Activated CD4-positive, alpha-beta T cell treated with anti-CD3 and anti-CD28 coated beads, Interleukin-2, Interleukin-6, amounts not matched to agents 100 ng/mL and 50 ng/mL, durations not matched to agents 16 hours and 8 hours (primary cell): ENCODE data around the gene SLC16A7.

Experiments
- DNase-seq: peaks from one replicate; pipeline ENCODE4 v3.0.0-alpha.2; 2020

The SLC16A7 gene

DNA sequence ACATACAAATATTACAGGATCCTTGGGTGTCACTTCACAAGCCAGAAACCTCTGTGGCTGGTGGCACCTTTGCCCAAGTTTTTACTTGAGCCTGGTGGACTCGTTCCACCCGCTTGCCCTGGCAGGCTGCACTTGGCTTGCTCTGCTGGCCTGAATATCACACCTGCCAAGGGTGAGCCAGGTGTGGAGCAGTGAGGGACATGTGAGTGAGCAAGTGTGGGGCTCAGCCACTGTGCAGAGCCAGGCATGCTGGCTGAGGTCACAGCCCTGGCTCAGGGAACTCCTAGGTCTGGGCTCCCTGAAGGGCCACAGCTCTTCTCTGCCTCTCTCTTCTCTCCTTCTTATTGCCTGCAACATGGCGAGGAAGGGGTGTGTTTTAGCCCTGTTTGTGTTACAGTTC, 82.0 kb downstream of the SLC16A7 start:
- DNase-seq = no peak

DNA sequence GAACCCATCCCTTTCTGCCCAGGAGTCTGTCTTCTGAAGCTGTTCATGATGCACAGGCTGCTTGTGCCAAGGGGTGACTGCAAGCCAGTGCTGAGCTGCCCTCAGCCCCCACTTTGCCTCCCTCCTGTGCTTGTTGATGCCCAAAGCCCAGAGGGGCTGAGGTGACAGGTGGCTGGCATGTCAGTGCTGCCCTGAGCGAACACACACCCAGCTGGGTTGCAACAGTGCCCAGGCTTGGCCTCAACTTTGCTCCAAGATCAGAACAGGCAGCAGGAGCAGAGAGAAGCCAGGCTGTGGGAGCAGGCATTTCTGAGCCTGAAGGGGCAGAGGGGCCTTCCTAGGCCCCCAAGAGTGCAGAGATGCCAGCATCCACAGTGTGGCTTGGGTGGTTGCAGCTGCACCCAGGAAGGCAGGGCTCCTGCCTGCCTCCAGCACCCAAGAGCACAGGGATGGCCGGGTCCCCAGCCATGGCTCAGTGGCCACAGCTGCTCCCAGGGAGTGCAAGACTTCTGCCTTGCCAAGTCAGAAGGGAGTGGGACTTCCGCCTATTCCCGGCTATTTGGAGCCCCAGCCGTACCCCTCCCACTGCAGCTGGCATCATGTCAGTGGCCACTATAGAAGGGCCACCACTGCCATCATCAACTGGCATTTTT, 83.1 kb downstream of the SLC16A7 start:
- DNase-seq = no peak

DNA sequence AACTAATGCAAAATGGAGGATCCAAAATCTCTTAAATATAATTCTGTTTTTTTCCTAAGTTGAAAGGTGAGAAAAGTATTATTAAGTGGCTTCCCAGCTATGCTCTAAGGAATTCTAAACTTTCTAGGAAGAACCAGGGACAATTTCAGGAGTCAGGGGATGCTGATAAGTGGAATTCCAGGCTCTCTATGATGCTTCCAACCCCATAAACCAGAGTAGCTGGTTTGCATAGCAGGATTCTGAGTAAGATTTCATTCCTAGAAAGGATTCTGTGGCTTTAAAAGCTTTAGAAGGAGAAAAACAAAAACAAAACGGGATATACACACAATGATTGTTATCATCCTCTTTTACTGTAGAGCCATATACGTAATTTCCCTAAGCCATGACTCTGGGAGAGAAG, 93.9 kb downstream of the SLC16A7 start:
- no peak for DNase-seq

DNA sequence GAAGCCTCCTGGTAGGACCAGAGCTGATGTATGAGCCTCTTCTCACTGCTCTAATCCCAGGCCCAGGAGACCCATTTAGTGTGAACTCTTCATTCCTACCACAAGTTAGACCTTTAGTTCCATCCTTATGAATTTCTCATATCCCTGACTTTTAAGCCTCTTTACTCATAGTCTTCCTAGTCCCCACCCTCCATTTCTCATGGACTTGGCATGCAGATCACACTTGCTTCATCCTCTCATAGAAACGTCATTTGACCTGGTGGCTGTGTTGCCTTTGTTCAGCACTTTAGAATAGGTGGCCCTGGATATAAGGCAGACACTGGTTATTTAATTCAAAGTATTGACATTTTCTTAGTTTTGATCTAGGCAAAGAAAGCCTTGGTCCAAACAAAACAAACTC, 99.5 kb downstream of the SLC16A7 start:
- DNase-seq = no peak

DNA sequence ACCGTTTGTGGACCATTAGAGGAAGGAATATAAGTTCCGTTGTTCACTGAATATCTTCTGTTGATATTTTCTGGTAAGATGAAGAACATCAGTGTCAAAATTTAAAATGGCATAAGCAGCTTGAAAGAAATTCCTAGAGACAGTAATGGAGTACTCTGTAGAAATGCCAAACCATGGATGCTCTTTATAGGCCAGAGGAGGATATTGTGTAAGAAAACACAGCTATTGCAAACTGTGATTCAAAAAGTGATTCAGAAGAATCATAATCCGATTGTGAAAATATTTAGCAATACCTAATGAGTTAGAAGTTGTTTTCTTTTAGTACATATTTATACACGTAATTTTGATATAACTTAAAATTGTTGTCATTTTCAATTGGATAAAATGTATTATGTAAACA, 102.8 kb downstream of the SLC16A7 start:
- no peak for DNase-seq

DNA sequence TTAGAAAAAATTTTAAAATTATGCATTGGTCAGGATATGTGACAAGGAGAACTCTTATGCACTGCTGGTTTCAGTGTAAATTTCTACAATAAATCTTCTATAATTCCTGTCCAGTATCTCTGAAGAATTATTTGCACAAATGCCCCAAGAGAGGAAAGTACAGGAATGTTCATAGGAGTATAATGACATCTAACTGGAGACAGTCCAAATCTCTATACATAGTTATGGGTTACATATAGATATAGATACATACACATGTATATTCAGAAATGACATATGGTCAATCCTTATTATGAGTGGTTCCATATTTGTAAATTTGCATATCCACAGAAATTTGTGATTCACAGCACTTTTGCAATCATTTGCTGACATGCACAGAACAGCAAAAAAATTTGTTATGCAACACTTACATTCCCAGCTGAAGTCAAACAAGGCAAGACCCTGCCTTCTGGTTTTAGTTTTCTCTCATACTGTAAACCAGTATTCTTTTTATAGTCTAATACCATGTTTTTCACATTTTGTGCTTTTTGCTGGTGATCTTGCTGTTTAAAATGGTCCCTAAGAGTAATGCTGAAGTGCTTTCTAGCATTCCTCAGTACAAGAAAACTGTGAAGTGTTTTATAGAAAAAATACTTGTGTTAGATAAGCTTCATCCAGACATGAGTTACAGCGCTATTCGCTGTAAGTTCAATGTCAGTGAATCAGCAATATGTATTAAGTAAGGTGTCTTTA, 103.8 kb downstream of the SLC16A7 start:
- DNase-seq = no peak

DNA sequence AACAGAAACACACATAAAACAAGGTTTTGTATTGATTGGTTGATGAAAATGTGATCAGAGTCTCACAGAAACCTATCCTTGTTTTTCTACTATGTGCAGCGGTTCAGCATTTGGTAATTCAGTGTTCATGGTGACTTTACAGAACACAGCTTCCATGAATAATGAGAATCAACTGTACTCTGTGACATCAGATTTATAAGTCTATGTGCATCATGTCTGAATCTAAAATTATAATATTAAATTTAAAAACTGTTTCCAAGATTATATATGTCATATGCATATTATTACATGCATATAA, 104.3 kb downstream of the SLC16A7 start:
- DNase-seq = no peak

DNA sequence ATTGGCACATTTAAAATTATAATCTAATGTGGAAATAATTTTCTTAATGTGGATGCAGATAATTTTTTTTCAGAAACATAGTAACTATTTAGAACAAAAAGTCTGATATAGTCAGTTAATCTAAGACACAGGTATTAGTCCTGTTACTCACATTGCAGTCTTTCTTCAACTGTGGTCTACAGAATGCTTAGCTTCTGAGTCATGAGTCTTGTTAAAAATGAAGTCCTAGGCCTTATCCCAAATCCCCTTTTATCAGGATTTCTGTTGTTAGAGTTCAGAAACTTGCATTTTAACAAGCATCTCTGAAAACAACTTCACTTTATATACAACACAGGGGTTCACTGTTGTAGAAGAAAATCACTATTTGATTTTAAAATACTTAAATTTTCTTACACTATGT, 112.2 kb downstream of the SLC16A7 start:
- DNase-seq = no peak

DNA sequence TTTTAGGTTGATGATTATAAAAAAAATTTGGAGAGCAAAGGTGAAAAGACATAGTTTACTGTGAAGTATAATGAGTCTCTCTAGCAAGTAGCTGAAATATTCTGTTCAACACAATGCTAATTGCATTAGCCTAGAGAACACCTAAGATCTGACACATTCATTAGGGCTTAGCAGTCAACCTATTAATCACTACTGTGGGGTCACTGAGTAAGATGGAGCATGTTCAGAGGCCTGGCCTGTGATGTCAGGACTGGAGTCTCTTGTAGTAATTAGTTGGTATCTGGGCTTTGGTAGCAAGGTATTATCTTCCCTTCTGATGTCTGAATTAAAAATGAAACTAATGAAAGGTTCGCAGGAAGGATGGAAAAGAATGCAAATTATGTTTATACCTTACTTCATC, 112.7 kb downstream of the SLC16A7 start:
- DNase-seq = no peak

DNA sequence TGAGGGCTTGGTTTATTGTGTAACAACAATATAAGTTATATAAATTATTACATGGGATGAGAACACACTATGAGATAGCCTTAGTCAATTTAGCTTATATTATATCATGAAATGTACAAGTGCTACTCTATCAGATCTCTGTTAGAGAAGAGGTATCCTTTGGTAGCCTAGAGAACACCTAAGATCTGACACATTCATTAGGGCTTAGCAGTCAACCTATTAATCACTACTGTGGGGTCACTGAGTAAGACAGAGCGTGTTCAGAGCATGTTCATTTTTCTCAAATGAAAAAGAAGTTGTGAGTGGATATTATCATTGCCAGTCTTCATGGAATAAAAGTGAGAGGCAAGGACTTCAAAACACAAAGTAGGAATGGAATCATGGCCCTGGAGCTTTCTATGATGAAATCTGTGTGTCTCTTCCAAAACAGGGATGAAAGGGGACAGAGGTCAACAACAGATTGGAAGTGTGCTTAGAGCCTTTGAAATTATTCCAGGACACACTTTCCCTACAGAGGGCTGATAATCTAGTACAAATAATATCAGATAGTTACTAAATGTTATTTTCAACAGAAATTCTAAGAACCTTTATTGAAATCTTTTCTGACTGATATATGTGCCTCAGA, 114.3 kb downstream of the SLC16A7 start:
- no peak for DNase-seq

DNA sequence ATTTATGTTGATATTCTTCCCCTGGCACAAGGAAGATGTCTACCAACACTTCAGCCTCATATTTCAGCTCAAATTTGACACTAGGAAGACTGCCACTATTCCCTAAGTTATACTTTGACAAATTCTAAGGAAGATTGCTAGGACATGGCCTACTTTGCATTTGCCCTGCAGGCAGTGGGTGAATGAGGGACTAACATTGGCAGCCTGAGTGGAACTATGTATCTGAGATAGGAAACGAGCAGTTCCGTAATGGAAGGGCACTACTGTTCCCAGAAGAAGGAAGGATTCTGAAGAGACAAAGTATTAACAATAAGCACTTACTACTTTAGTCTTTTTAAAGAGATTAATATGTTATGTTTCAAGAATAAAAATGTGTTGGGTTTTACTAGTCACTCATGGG, 115.1 kb downstream of the SLC16A7 start:
- no peak for DNase-seq

DNA sequence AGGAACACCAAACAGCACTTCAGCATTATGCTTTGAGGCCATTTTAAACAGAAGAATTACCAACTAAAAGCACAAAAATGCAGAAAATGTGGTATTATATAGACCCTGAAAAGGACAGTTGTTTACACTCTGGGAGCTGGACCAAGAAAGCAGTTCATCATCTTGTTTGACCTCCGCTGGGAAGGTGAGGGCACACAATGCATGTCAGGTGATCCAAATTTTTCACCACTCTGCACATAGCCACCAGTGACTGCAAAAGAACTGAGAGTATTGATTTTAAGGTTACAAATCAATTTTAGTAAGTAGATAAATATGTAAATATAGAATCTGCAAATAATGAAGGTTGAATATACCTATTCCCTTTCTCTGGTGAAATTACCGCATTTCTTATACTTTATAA, 119.6 kb downstream of the SLC16A7 start:
- DNase-seq = no peak

DNA sequence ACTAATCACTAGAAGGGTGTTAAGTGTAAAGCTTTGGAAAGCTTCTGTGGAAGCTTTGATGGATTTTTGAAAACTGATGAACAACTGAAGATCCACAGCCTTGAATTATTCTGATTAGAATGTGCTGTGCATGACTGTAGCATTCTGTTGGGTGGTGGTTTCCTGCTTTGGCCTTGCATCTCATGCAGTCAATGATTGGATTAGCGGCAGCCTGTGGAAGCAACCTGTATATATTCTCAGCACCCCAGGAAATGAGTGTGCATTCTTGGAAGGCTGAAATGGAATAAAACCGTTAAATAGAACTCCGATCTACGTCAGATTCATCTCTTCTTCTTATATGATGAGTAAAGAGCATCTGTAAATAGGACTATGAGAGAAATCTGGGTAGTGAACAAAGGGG, 120.2 kb downstream of the SLC16A7 start:
- no peak for DNase-seq

DNA sequence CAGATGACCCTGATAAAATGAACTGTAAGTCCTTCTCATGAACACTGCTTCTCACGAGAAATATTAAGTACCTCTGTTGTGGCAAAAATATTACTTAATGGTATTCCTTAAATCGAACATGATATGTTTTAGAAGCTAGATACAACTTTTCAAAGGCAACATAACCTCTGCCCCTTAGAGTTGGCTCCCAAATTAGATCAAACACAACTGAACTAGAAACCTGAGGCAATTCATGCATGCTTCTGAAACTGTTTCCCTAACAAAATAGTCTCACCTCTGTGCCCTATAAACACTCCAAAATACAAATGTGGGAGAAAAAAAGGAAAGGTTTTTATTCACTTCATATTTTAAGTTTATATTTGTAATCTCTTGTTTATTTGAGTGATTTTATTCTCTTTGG, 121.6 kb downstream of the SLC16A7 start:
- no peak for DNase-seq

DNA sequence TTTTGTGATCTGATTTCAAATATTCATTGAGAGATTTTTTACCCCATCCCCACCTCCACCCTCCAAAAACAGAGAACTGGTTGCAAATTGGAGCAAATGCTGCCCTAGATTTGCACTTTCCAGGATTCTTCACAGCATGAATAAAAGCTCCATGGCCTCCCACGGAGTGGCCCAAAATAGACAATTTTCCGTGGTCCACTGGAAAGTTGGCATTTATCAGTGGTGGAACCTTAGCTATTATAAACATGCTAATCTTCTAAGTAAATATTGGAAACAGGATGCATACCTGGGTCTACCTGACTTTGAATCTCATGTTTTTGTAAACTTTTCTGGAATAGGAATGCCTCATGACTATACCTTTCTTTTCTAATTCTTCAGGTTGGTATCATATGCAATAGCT, 123.9 kb downstream of the SLC16A7 start:
- no peak for DNase-seq

DNA sequence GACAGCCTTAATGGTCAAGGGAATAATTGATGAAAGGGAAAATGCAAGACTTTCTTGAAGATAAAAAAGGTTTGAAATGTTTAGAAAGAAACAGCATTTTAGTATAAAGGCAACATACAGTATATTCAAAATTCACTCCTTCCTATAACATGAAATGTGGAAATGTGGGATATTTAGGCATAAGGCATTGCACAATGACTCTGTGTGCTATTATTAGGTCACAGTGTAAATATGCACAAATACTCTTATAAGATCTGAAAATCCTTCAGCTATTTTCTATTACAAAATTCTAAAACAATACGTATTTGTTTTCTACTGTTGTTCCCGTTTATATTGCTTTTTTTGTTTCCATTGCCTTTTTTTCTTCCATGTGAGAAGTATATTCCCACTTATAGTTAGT, 127.7 kb downstream of the SLC16A7 start:
- no peak for DNase-seq

DNA sequence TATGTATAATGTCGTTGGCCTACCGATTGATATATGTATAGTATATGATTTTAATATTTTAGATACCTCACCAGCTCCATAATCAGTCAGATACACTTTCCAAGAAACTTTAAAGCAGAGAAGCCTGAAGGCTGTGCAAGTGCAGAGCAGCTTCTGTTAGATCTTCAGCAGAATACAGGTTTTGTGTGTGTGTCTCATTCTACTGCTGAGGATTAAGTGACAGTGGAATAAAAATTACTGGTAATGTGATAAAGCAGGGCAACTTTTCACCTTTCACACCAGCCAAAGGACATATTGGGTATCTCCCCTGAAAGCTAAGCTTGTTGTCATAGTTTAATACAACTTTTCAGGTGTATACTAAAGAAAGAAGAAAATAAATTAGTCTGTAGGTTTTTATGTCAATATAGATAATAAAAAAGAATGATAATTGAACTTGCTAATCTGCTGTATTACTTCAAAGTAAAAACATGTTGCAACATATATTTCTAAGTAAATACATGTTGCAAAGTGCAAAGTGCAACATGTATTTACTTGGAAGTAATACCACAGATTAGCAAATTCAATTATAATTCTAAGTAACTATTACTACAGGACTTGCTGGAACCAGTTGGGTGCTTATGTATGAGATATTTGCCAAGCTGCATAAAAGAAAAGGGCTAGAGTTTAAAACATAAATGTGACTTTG, 128.3 kb downstream of the SLC16A7 start:
- DNase-seq = no peak

DNA sequence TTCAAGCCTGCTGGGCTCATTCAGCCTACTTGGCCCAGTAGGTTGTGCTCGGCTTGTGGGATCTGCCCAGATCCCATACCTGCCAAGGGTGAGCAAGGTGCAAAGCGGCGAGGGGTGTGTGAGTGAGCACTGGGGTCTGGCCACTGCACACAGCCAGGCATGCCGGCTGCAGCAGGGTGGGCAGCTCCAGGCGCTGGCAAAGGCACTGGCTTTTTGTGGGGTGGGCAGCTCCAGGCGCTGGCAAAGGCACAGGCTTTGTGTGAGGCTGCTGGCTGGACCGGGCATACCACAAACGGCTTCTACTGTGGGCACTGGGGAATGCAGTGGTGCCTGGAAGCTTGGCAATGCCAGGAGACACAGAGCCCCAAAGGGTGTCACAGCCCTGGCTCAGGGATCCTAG, 137.4 kb downstream of the SLC16A7 start:
- no peak for DNase-seq

DNA sequence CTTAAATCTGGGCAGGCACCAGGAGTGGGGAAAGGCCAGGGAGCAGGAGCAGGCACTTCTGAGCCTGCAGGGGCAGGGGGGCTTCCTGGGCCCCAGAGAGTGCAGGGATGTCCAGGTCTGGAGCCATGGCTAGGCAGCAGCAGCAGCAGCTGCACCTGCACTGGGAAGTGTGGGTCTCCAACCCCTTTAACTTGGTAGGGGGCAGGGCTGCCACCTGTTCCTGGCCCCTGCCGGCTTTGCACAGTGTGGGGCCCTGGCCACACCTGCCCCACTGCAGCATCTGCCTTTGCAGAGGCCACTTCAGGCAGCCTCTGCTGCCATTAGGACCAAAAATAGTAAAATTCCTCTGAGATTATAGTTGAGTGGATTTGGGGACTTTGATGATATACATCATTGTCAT, 138.5 kb downstream of the SLC16A7 start:
- DNase-seq = no peak

DNA sequence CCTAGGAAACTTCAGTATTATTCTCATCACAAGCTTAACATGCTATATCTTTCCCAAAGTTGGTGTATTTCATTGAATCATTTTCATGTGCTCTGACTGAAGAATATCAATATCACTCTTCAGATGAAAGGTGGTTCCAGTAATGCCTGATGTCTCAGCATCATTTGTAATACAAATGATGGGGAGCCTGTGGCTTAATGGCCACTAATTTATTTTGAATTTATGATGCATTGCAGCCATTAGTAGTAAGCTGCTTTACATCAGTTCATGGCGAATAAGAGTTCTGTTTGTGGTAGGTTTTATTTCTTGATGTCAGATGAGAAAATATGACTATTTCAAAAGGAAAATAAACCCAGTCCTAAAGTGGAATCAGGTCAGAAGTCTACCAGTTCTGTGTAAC, 139.4 kb downstream of the SLC16A7 start:
- no peak for DNase-seq

DNA sequence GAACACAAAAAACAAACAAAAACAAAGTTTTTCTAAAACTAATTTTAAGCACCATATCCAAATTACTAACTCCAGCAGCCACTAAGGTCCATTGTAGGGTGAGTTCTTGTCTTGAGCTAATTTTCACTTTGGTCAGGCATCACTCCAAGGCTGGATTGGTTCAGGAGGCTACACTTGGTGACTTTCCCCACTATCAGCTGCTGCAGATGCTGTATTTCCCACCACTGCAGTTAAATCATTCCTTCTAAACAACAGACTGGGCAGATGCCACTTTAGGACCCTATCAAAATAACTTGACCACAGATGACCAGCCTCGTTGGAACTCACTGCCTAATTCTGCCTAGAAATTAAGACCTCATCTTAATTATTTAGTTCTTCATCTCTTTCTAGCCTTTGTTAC, 140.5 kb downstream of the SLC16A7 start:
- no peak for DNase-seq

DNA sequence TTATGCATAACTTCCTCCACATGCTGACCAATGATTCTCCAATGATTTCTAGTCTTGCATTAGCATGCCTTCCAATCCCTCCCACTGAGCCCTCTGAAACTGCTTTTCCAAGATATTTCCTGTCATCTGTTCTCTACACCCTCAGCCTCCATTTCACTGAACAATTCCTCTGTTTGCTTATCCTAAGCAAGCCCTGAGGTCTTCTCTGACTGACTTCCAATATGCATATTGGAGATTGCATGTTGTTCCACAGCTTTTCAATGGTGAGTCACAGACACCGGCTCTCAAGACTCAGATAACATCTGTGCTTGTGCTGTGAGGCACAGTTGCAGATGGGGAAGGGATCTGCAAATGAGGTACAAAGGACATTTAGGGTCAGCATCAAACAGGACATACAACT, 141.0 kb downstream of the SLC16A7 start:
- DNase-seq = no peak

DNA sequence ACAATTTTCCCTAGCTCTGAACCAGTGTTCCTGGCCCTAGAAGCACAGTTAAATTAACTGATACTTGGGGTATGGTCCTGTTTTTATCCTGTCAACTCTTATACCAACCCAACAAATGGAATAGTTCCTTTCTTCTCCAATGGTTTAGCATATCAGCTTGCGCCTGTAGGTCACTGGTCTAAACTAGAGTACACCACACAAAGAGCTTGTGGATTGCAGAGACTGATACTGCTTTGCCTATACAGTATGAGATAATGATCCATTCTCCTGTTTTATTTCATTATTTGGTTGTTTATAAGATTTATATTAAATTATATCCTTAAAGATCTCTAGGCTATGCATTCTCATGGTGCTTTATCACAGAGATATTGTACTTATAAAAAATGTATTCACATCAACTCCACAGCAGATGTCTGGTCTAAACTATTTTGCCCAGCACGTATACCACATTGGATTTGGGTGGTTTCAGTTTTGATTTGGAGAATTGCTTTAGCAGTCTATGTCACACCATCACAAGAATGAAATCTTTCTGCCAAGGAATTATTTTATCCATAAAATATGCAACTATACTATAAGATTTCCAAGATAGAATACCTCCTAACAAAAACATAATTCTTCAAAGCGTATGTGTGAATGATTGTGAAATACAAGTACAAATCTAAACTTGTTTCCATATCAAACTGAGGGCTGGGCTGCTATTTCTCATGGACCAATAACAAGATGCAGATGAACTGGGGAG, 142.1 kb downstream of the SLC16A7 start:
- DNase-seq = no peak

DNA sequence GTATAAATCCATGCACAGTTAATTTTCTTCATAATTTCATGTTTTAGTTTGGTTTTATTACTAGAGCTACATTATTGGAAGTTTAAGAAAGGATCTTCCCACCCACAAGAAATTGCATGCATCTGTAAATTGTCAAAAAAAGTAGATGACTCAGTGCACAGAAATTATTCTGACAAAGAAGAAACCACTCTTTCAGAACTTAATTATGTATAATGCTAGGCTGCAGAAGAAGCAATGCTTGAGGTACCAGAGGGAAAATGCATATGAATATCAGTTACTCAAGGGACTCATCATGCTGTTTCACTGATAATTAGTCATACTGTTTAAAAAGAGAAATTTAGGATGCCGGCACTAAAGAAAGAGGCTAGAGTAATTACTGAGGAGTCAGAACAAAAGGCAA, 147.0 kb downstream of the SLC16A7 start:
- no peak for DNase-seq
